ENCODE data around the gene OR2T5. TPM values are rescaled to one million over a fixed set of nuclear protein-coding genes. Genes with fewer than 3 reads are reported as not detected.
"Not testable (repeated sequence)": the region's sequence is repeated elsewhere in the genome, so short reads cannot be mapped to it uniquely, and the experiment has no call there.

OR2T5 gene
- polyA plus RNA-seq (2013, experiment 1 of 2; ENCODE audit: insufficient read length), result not detected
- not detected for polyA plus RNA-seq (2013, experiment 2 of 2; ENCODE audit: insufficient read length)

GRCh38 chr1:248488289-248488688 is at the start of gene OR2T5:
Gene OR2T5 (plus strand): TSS chr1:248488589. CDS start chr1:248488589, 0 bp downstream.
- DNase-seq, result not testable (repeated sequence)

GRCh38 chr1:248438668-248439067 is 49.7 kb upstream of the OR2T5 start:
- DNase-seq, result not testable (repeated sequence)

GRCh38 chr1:248439283-248439682 is 49.1 kb upstream of the OR2T5 start:
- not testable (repeated sequence) for DNase-seq

GRCh38 chr1:248442500-248443277 is 45.7 kb upstream of the OR2T5 start:
- not testable (repeated sequence) for DNase-seq

- DNase-seq, result not testable (repeated sequence)
These were observed 43.8 kb upstream of the OR2T5 start for GRCh38 chr1:248444603-248445002.

- not testable (repeated sequence) for DNase-seq
These were observed 43.0 kb upstream of the OR2T5 start, which contains the start of gene OR2T2 for GRCh38 chr1:248445399-248445798. Gene OR2T2 (plus strand): TSS chr1:248445637. CDS start chr1:248452798, 7,161 bp downstream.

GRCh38 chr1:248448409-248449074 is 39.8 kb upstream of the OR2T5 start:
- not testable (repeated sequence) for DNase-seq

- DNase-seq, result not testable (repeated sequence)
These were observed 38.4 kb upstream of the OR2T5 start for GRCh38 chr1:248449821-248450465.

- DNase-seq, result not testable (repeated sequence)
These were observed 37.8 kb upstream of the OR2T5 start for GRCh38 chr1:248450466-248451145.

- not testable (repeated sequence) for DNase-seq
These were observed 34.8 kb upstream of the OR2T5 start for GRCh38 chr1:248453619-248454018.

- not testable (repeated sequence) for DNase-seq
These were observed 33.3 kb upstream of the OR2T5 start for GRCh38 chr1:248455045-248455444.

GRCh38 chr1:248456635-248457034 is 31.8 kb upstream of the OR2T5 start:
- DNase-seq, result not testable (repeated sequence)

GRCh38 chr1:248459117-248459516 is 29.3 kb upstream of the OR2T5 start:
- not testable (repeated sequence) for DNase-seq

- DNase-seq, result no peak
These were observed 17.2 kb upstream of the OR2T5 start for GRCh38 chr1:248471154-248471553.

- not testable (repeated sequence) for DNase-seq
These were observed 16.3 kb upstream of the OR2T5 start for GRCh38 chr1:248472111-248472510.

GRCh38 chr1:248473051-248473450 is 15.3 kb upstream of the OR2T5 start, which contains the start of gene OR2T3:
Gene OR2T3 (plus strand): TSS chr1:248473351. CDS start chr1:248473351, 0 bp downstream.
- DNase-seq, result not testable (repeated sequence)

GRCh38 chr1:248475660-248476059 is 12.7 kb upstream of the OR2T5 start:
- DNase-seq, result not testable (repeated sequence)

GRCh38 chr1:248481686-248482579 is 6.5 kb upstream of the OR2T5 start:
- DNase-seq, result not testable (repeated sequence)

GRCh38 chr1:248496661-248497060 is 8.3 kb downstream of the OR2T5 start:
- not testable (repeated sequence) for DNase-seq

- not testable (repeated sequence) for DNase-seq
These were observed 12.1 kb downstream of the OR2T5 start for GRCh38 chr1:248500305-248501035.
